Transverse colon (tissue), 4 donors: ENCODE data around the gene F11R. TPM values are rescaled to one million over a fixed set of nuclear protein-coding genes. Genes with fewer than 3 reads are reported as not detected.

Experiments
- DNase-seq: peaks from one replicate; pipeline ENCODE4 v3.0.0-alpha.2; 2019
- H3K27ac ChIP-seq, 4 donors: fragments of 200-600 bp; sonication (generic); 2 replicates each; pipeline ENCODE4 v1.5.1; 2016 to 2018; ENCODE audit warnings: inconsistent platforms in 4 of 4
- H3K27me3 ChIP-seq: fragments of 200-600 bp; sonication (generic); 2 replicates; pipeline ENCODE4 v1.5.1; 2017; ENCODE audit warnings: inconsistent platforms
- H3K36me3 ChIP-seq, 4 donors: fragments of 200-600 bp; sonication (generic); 2 replicates each; pipeline ENCODE4 v1.5.1; 2017 to 2019; ENCODE audit warnings: inconsistent platforms in 4 of 4
- H3K4me1 ChIP-seq, 4 donors: fragments of 200-600 bp; sonication (generic); 2 replicates each; pipeline ENCODE4 v1.5.1; 2017 to 2020; ENCODE audit warnings: inconsistent platforms in 4 of 4
- H3K4me3 ChIP-seq, 4 donors: fragments of 200-600 bp; sonication (generic); 1 replicate in 1 of 4; 2 replicates in 3 of 4; pipeline versions ENCODE4 v1.5.1 to v1.6.1; 2017 to 2019; ENCODE audit warnings: inconsistent platforms in 4 of 4
- H3K9me3 ChIP-seq, 2 donors: fragments of 200-600 bp; sonication (generic); 2 replicates each; pipeline ENCODE4 v1.5.1; 2017 to 2019; ENCODE audit warnings: inconsistent platforms in 2 of 2
- CTCF ChIP-seq, 5 experiments: fragments of 200-600 bp in 3 of 5; fragments of 450-650 bp in 2 of 5; sonication (generic) in 3 of 5; IDR thresholded peaks; 1 replicate in 2 of 5; 2 replicates in 3 of 5; pipeline ENCODE4 v1.5.1; 2016 to 2017; ENCODE audit warnings: antibody characterized with exemption in 5 of 5, inconsistent platforms in 3 of 5, mild to moderate bottlenecking in 2 of 5, moderate library complexity in 1 of 5
- EP300 ChIP-seq: sonication (generic); formaldehyde crosslinking; IDR thresholded peaks from one replicate; pipeline ENCODE4 v1.6.1; 2017; ENCODE audit warnings: antibody characterized with exemption, low read depth
- POLR2A ChIP-seq: fragments of 450-650 bp; IDR thresholded peaks from one replicate; pipeline ENCODE4 v1.6.1; 2016; ENCODE audit warnings: antibody characterized with exemption, mild to moderate bottlenecking, moderate library complexity
- POLR2AphosphoS5 ChIP-seq, 3 donors: sonication (generic); formaldehyde crosslinking; IDR thresholded peaks; one replicate each; pipeline ENCODE4 v1.6.1; 2016; ENCODE audit warnings: antibody characterized with exemption in 3 of 3
- WGBS, 2 donors: methylation state at CpG; one replicate each; pipeline ENCODE4 v1.1.5; 2018; ENCODE audit warnings: low coverage in 1 of 2; 5-methylcytosine and 5-hydroxymethylcytosine counted together
- in situ Hi-C, 4 donors: fragments of 200-750 bp; cut with MboI; loops; one replicate each; pipeline versions ENCODE4 v1.15.0 to v1.15.1; 2017; ENCODE audit warnings: low sequenced_read_pairs in 3 of 4, low pct_ligation_motif_present in 1 of 4, low pct_unique_long_range_greater_than_20kb in 1 of 4
- intact Hi-C: fragments of 100-400 bp; cut with DNase I; formaldehyde crosslinking; loops from one replicate; pipeline ENCODE4 v1.15.1; 2023; ENCODE audit warnings: low total_unique reads
- total RNA-seq, 4 donors: library from RNA; depleted of rRNA; stranded (reverse); fragments of >200 nt; gene quantifications; one replicate each; pipeline ENCODE4 v1.1.0, GENCODE V29; 2016

F11R gene
- total RNA-seq, 4 donors from 2014 or later: 91.7 to 126 (median 105) TPM

- TF ChIP-seq POLR2A: no peak
- TF ChIP-seq EP300: no peak
- TF ChIP-seq CTCF (IDR thresholded peaks at IDR 0.05): no peak
- no peak for TF ChIP-seq POLR2AphosphoS5 (IDR thresholded peaks at IDR 0.05)
- H3K27me3 ChIP-seq: peaks cover 10% of the 10 kb centered on the region
- 32 to 48% methylated on average over 2 to 6 of the region's 6 CpGs for WGBS, 2 donors
- no peaks in the 10 kb centered on the region for H3K36me3 ChIP-seq
- in situ Hi-C loops (loop anchor here in 2 of 4 donors (25.0 kb wide), 1 partner anchor 234 kb away; the partner anchor contains the start of gene SLAMF7 (in 2 of the 2)), intact Hi-C loops (no loop called here)
- H3K9me3 ChIP-seq: no peaks in the 10 kb centered on the region
- H3K4me3 ChIP-seq: no peak overlapping the region
- no peak for DNase-seq
- H3K4me1 ChIP-seq: no peaks in the 10 kb centered on the region
- no peak overlapping the region for H3K27ac ChIP-seq
Measured at GRCh38 chr1:160971618-160972056, 49.3 kb downstream of the F11R start.

- H3K36me3 ChIP-seq: no peaks in the 10 kb centered on the region
- no peak for DNase-seq
- no peaks in the 10 kb centered on the region for H3K27me3 ChIP-seq
- in situ Hi-C loops: loop anchor here in 2 of 4 donors (25.0 kb wide), 1 partner anchor 226 kb away; the partner anchor contains the start of gene SLAMF7 (in 2 of the 2)
- no peaks in the 10 kb centered on the region for H3K9me3 ChIP-seq
- no peak overlapping the region for H3K27ac ChIP-seq
- 15 to 28% methylated on average over 4 of the region's 4 CpGs for WGBS, 2 donors
- TF ChIP-seq CTCF (IDR thresholded peaks at IDR 0.05): no peak
- TF ChIP-seq POLR2AphosphoS5 (IDR thresholded peaks at IDR 0.05): no peak
- TF ChIP-seq POLR2A: no peak
- no peak for TF ChIP-seq EP300
- intact Hi-C loops: no loop called here
- H3K4me1 ChIP-seq: no peaks in the 10 kb centered on the region
- no peak overlapping the region for H3K4me3 ChIP-seq
Measured at GRCh38 chr1:160963521-160963920, 57.4 kb downstream of the F11R start.

GRCh38 chr1:160961419-160961818, 59.5 kb downstream of the F11R start:
- Histone ChIP-seq H3K4me1 (no peaks in the 10 kb centered on the region), H3K4me3 (no peak overlapping the region), H3K9me3 (no peaks in the 10 kb centered on the region), H3K27me3 (no peaks in the 10 kb centered on the region), H3K36me3 (no peaks in the 10 kb centered on the region), H3K27ac (no peak overlapping the region)
- 68 to 100% methylated on average over 1 of the region's 1 CpG for WGBS, 2 donors
- no peak for DNase-seq
- TF ChIP-seq CTCF (IDR thresholded peaks at IDR 0.05) (no peak), POLR2A (no peak), POLR2AphosphoS5 (IDR thresholded peaks at IDR 0.05) (no peak), EP300 (no peak)
- intact Hi-C loops: no loop called here
- in situ Hi-C loops: loop anchor here in 2 of 4 donors (25.0 kb wide), 1 partner anchor 224 kb away; the partner anchor contains the start of gene SLAMF7 (in 2 of the 2)

GRCh38 chr1:160956966-160957365, 64.0 kb downstream of the F11R start:
- intact Hi-C loops (loop anchor here (10.0 kb wide), 1 partner anchor 122 kb away; no protein-coding TSS in a partner anchor), in situ Hi-C loops (loop anchor here in 2 of 4 donors (25.0 kb wide), 1 partner anchor 220 kb away; the partner anchor contains the start of gene SLAMF7 (in 2 of the 2))
- 76% methylated on average over 4 of the region's 4 CpGs; no CpG with 5 or more reads in 1 of the 2 donors for WGBS, 2 donors
- Histone ChIP-seq H3K4me1 (no peaks in the 10 kb centered on the region), H3K27ac (no peak overlapping the region), H3K27me3 (no peaks in the 10 kb centered on the region), H3K9me3 (no peaks in the 10 kb centered on the region), H3K4me3 (no peak overlapping the region), H3K36me3 (no peaks in the 10 kb centered on the region)
- no peak for DNase-seq
- TF ChIP-seq EP300: no peak
- no peak for TF ChIP-seq POLR2AphosphoS5 (IDR thresholded peaks at IDR 0.05)
- TF ChIP-seq CTCF (IDR thresholded peaks at IDR 0.05): no peak
- TF ChIP-seq POLR2A: no peak
